SK-N-SH treated with all-trans-retinoic acid at 6 μM for 48 hours (cell line): ENCODE data around the gene MAP2K1.
"Not testable (repeated sequence)": the region's sequence is repeated elsewhere in the genome, so short reads cannot be mapped to it uniquely, and the experiment has no call there.

Experiments
- ATAC-seq: fragments of 200-7000 bp; cut with Tn5 transposase; 3 replicates; pipeline ENCODE4 v1.9.1; 2020; ENCODE audit warnings: mild to moderate bottlenecking, moderate library complexity
- ARNTL ChIP-seq: fragments of 450-650 bp; formaldehyde crosslinking; IDR thresholded peaks from 2 replicates; pipeline ENCODE4 v1.5.0; 2020; ENCODE audit warnings: low read depth, mild to moderate bottlenecking, moderate library complexity, borderline replicate concordance
- BACH2 ChIP-seq: fragments of 250-450 bp; sonication (Bioruptor Pico); IDR thresholded peaks from 2 replicates; pipeline ENCODE4 v1.9.0; 2021; ENCODE audit warnings: mild to moderate bottlenecking, borderline replicate concordance
- CREB5 ChIP-seq: fragments of 250-450 bp; sonication (Bioruptor Pico); IDR thresholded peaks from 2 replicates; pipeline ENCODE4 v1.5.1; 2020; ENCODE audit warnings: low read depth, mild to moderate bottlenecking, moderate library complexity
- CSDC2 ChIP-seq: fragments of 250-450 bp; sonication (Bioruptor Pico); IDR thresholded peaks from 2 replicates; pipeline ENCODE4 v1.5.0; 2020; ENCODE audit warnings: mild to moderate bottlenecking, moderate library complexity
- ESRRG ChIP-seq: fragments of 250-450 bp; sonication (Bioruptor Pico); IDR thresholded peaks from 2 replicates; pipeline ENCODE4 v1.6.1; 2021; ENCODE audit warnings: mild to moderate bottlenecking
- GLIS3 ChIP-seq: fragments of 250-450 bp; sonication (Bioruptor Pico); IDR thresholded peaks from 2 replicates; pipeline ENCODE4 v1.5.0; 2020; ENCODE audit warnings: mild to moderate bottlenecking, moderate library complexity
- ISL1 ChIP-seq: fragments of 250-450 bp; sonication (Bioruptor Pico); IDR thresholded peaks from 2 replicates; pipeline ENCODE4 v2.1.2; 2022; ENCODE audit warnings: mild to moderate bottlenecking, moderate library complexity
- OSR1 ChIP-seq: fragments of 250-450 bp; sonication (Bioruptor Pico); IDR thresholded peaks from 2 replicates; pipeline ENCODE4 v1.8.0; 2022; ENCODE audit warnings: moderate library complexity, mild to moderate bottlenecking, inconsistent platforms
- PATZ1 ChIP-seq: fragments of 250-450 bp; sonication (Bioruptor Pico); IDR thresholded peaks from 2 replicates; pipeline ENCODE4 v1.8.0; 2020; ENCODE audit warnings: mild to moderate bottlenecking, moderate library complexity, borderline replicate concordance
- POU6F1 ChIP-seq: fragments of 250-450 bp; sonication (Bioruptor Pico); IDR thresholded peaks from 2 replicates; pipeline ENCODE4 v1.8.0; 2021; ENCODE audit warnings: low read depth, mild to moderate bottlenecking, moderate library complexity, borderline replicate concordance
- RARB ChIP-seq: fragments of 250-450 bp; sonication (Bioruptor Pico); IDR thresholded peaks from 2 replicates; pipeline ENCODE4 v1.8.0; 2021; ENCODE audit warnings: mild to moderate bottlenecking, moderate library complexity
- SNAI2 ChIP-seq: fragments of 250-450 bp; sonication (Bioruptor Pico); IDR thresholded peaks from 2 replicates; pipeline ENCODE4 v1.5.0; 2020; ENCODE audit warnings: mild to moderate bottlenecking, moderate library complexity
- TCF4 ChIP-seq: fragments of 250-450 bp; sonication (Bioruptor Pico); IDR thresholded peaks from 2 replicates; pipeline ENCODE4 v1.8.0; 2021; ENCODE audit warnings: mild to moderate bottlenecking, moderate library complexity, borderline replicate concordance
- ZFP3 ChIP-seq: fragments of 250-450 bp; sonication (Bioruptor Pico); IDR thresholded peaks from 2 replicates; pipeline ENCODE4 v1.5.0; 2020; ENCODE audit warnings: mild to moderate bottlenecking, moderate library complexity
- ZFP30 ChIP-seq: fragments of 450-650 bp; formaldehyde crosslinking; IDR thresholded peaks from 2 replicates; pipeline ENCODE4 v1.5.0; 2022; ENCODE audit warnings: mild to moderate bottlenecking, moderate library complexity
- ZNF565 ChIP-seq: fragments of 450-650 bp; formaldehyde crosslinking; conservative IDR thresholded peaks from 2 replicates; pipeline ENCODE4 v1.5.0; 2020; ENCODE audit warnings: low read depth, mild to moderate bottlenecking, moderate library complexity
- ZNF8 ChIP-seq: fragments of 450-650 bp; formaldehyde crosslinking; IDR thresholded peaks from 2 replicates; pipeline ENCODE4 v1.5.0; 2020; ENCODE audit warnings: mild to moderate bottlenecking, moderate library complexity
- TF ChIP-seq, protein P1 (sequence below): fragments of 250-450 bp; sonication (Bioruptor Pico); IDR thresholded peaks from 2 replicates; pipeline ENCODE4 v1.5.0; 2020; ENCODE audit warnings: mild to moderate bottlenecking, moderate library complexity

MAP2K1 gene

GRCh38 chr15:66369773-66370651, 16.7 kb upstream of the MAP2K1 start:
- ATAC-seq: no peak
- TF ChIP-seq SNAI2 (no peak), BACH2 (CRISPR knock-in tag) (no peak)
- TF ChIP-seq, all 23 proteins: peak for 0

- no peak for ATAC-seq
- TF ChIP-seq SNAI2 (no peak), ESRRG (CRISPR knock-in tag) (no peak), OSR1 (CRISPR knock-in tag) (no peak), BACH2 (CRISPR knock-in tag) (no peak), POU6F1 (no peak), ZFP3 (no peak), ARNTL (CRISPR knock-in tag) (no peak), ZNF565 (CRISPR knock-in tag) (no peak), CREB5 (no peak), PATZ1 (no peak), TCF4 (CRISPR knock-in tag) (no peak), GLIS3 (CRISPR knock-in tag) (no peak), ZFP30 (no peak), ZNF8 (CRISPR knock-in tag) (no peak)
- TF ChIP-seq, protein P1, sequence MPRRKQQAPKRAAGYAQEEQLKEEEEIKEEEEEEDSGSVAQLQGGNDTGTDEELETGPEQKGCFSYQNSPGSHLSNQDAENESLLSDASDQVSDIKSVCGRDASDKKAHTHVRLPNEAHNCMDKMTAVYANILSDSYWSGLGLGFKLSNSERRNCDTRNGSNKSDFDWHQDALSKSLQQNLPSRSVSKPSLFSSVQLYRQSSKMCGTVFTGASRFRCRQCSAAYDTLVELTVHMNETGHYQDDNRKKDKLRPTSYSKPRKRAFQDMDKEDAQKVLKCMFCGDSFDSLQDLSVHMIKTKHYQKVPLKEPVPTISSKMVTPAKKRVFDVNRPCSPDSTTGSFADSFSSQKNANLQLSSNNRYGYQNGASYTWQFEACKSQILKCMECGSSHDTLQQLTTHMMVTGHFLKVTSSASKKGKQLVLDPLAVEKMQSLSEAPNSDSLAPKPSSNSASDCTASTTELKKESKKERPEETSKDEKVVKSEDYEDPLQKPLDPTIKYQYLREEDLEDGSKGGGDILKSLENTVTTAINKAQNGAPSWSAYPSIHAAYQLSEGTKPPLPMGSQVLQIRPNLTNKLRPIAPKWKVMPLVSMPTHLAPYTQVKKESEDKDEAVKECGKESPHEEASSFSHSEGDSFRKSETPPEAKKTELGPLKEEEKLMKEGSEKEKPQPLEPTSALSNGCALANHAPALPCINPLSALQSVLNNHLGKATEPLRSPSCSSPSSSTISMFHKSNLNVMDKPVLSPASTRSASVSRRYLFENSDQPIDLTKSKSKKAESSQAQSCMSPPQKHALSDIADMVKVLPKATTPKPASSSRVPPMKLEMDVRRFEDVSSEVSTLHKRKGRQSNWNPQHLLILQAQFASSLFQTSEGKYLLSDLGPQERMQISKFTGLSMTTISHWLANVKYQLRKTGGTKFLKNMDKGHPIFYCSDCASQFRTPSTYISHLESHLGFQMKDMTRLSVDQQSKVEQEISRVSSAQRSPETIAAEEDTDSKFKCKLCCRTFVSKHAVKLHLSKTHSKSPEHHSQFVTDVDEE: no peak
These were observed 12.5 kb upstream of the MAP2K1 start for GRCh38 chr15:66374179-66374578.

- TF ChIP-seq ISL1 (CRISPR knock-in tag) (no peak), ESRRG (CRISPR knock-in tag) (no peak), ZNF8 (CRISPR knock-in tag) (no peak), ZNF565 (CRISPR knock-in tag) (no peak), RARB (CRISPR knock-in tag) (no peak), ZFP3 (no peak), CSDC2 (CRISPR knock-in tag) (no peak), BACH2 (CRISPR knock-in tag) (no peak), CREB5 (no peak), POU6F1 (no peak)
- ATAC-seq: no peak
These were observed 7.8 kb upstream of the MAP2K1 start for GRCh38 chr15:66378814-66379430.

DNA sequence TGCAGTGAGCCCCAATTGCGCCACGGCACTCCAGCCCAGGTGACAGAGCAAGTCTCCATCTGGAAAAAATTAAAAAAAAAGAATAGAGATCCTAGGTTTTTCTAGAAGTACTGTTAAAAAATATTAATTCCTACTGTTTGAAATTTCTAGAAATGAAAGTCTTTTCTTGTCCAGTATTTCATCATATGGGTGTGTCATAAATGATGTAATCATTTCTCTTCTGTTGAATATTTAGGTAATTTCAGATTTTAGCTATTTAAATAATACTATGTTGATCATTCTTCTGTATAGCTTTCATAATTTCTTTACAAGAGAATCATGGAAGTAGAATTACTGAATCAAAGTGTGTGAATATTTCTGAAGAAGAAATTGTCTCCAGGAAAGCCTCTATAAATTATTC, 5.3 kb upstream of the MAP2K1 start:
- ATAC-seq: not testable (repeated sequence)
